ENCODE results near the gene NEU4. TPM values are rescaled to one million over a fixed set of nuclear protein-coding genes. Genes with fewer than 3 reads are reported as not detected.

The NEU4 gene
- total and polyA plus RNA-seq, 11 donors: 0.07 to 1.4 (median 0.45) TPM; not detected in 4

DNA sequence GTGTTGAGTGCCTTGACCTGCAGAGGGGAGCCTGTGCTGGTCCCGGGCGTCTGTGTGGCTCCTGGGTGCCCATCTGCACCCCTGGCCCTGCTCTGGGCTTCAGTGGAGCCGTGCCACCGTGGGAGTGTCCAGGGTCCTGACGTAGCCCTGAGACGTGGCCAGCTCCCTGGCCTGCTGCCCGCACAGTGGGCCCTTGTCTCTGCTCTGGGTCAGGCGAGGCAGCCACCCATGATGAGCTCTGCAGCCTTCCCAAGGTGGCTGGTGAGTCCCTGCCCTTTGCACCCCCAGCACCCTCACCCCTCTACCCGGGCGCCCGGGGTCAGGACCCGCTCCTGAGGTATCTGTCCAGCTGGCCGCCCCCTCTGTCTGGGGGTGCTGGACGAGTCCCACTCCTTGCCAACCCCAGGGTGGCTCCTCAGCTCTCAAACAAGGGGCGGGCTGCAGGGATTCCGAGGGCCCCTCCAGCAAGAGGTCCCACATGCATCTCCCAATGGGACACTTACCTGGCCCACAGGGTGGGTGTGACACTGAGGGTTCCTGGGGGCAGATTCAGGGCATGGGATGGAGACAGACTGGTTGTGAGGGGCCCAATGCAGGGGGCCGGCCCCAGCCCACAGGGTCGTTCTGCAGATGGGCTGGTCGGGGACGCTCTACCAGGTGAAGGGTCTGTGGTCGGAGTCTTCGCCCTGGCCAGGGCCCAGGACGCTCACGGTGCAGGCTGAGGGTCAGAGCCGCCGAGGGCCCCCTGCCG, 2.4 kb downstream of the NEU4 start:
- Histone ChIP-seq H3K9me3 (no peaks in the 10 kb centered on the region), H3K4me3 (peak overlapping the region in 1 of 12 donors; percentile 25), H3K4me1 (peaks cover 0 to 32% (median 13%) of the 10 kb centered on the region in 12 donors), H3K27ac (peak overlapping the region; percentile 20 to 91 (median 66)), H3K27me3 (no peaks in the 10 kb centered on the region), H3K36me3 (no peaks in the 10 kb centered on the region)
- intact Hi-C loops (cut with DNase I): loop anchor here in 1 of 10 donors (5.0 kb wide), 1 partner anchor 46 kb away; the partner anchor contains the start of gene PDCD1
- 78 to 91% (median 85%) methylated on average over 11 to 27 of the region's 27 CpGs for WGBS, 4 donors
- TF ChIP-seq, protein P1, sequence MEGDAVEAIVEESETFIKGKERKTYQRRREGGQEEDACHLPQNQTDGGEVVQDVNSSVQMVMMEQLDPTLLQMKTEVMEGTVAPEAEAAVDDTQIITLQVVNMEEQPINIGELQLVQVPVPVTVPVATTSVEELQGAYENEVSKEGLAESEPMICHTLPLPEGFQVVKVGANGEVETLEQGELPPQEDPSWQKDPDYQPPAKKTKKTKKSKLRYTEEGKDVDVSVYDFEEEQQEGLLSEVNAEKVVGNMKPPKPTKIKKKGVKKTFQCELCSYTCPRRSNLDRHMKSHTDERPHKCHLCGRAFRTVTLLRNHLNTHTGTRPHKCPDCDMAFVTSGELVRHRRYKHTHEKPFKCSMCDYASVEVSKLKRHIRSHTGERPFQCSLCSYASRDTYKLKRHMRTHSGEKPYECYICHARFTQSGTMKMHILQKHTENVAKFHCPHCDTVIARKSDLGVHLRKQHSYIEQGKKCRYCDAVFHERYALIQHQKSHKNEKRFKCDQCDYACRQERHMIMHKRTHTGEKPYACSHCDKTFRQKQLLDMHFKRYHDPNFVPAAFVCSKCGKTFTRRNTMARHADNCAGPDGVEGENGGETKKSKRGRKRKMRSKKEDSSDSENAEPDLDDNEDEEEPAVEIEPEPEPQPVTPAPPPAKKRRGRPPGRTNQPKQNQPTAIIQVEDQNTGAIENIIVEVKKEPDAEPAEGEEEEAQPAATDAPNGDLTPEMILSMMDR (IDR thresholded peaks at IDR 0.05): no peak
- TF ChIP-seq POLR2A (IDR thresholded peaks at IDR 0.05): no peak
- ATAC-seq (peak; percentile 70 to 91 (median 82)), DNase-seq (peak; percentile 61 to 85 (median 83))

DNA sequence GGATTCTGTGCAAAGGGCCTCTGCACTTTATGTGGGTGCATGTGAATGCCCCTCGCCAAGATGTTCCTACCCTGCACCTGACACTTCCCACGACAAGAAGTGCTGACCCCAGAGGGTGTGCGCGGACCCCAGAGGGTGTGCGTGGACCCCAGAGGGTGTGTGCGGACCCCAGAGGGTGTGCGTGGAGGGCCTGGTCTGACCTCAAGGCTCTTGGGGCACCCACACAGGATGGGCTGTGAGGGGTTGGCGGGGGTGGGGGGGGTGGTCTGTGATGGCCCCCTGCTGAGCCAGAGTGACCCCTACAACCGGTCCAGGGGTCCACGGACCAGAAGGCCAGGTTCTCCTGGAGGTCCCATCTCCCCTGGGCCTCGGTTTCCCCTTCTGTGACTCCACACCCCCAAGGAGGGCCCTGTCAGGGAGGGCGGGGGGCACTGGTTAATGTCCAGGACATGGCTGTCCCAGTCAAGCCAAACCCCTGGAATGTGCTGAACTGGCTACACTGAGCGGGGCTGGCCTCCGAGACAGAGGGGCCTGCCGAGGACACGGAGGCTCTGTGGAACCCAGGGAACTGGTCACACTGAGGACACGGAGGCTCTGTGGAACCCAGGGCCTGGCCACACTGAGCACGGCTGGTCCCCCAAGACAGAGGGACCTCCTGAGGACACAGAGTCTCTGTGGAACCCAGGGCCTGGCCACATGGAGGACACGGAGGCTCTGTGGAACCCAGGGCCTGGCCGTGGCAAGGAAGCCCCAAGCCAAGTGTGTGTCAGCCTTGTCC, 3.1 kb downstream of the NEU4 start:
- intact Hi-C loops (cut with DNase I): loop anchor here in 1 of 10 donors (5.0 kb wide), 1 partner anchor 45 kb away; the partner anchor contains the start of gene PDCD1
- 79 to 98% (median 90%) methylated on average over 19 to 20 of the region's 20 CpGs for WGBS, 4 donors
- peak overlapping the region in 1 of 12 donors; percentile 46 for H3K27ac ChIP-seq

DNA sequence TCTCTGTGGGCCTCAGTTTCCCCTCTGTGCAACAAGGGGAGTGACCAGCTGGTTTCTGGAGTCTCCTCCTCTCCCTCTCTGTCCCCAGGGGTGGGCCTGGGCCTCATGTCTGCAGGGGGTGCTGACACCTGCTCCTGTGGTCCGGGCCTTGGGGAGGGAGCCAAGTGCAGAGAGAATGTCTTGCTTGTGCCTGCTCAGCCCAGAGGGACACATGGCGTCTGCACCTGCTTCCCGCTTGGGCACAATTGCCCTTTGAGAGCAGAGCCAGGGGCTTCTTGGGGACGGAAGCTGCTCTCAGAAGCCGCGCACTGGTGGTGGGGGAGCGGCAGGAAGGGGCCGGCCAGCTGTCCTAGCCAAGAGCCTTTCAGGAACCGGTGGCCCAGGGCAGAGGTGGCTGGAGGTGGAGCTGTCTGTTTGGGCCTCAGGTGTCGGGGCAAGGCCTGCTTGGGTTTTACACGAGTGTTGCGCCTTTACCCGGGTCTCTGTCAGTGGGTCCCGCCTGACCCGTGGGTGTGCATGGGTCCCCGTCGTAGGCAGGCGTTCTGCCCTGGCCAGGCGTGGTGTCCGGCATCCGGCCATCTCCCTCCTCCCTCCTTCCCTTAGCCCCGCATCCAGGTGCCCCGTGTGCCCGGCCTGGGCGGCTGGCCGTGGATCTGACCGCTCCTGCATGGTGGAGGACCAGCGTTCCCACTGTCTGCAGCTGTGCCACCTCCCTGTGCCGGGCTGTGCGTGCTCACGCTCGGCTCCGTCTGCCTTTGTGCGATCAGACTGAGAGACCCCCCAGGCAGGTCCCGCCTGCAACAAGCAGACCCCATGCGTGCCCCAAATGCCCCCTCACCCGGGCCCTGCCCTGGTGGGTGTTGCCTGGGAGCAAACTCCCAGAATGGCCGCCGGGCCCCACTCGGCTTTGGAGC, 4.0 kb downstream of the NEU4 start:
- DNase-seq (peak in 2 of 5 donors; percentile 28 to 59), ATAC-seq (peak in 1 of 4 donors; percentile 24)
- 71 to 90% (median 84%) methylated on average over 22 to 40 of the region's 40 CpGs for WGBS, 4 donors
- no peaks in the 10 kb centered on the region for H3K27me3 ChIP-seq
- H3K4me3 ChIP-seq: no peak overlapping the region
- peak overlapping the region in 1 of 12 donors; percentile 46 for H3K27ac ChIP-seq
- no peaks in the 10 kb centered on the region for H3K36me3 ChIP-seq
- intact Hi-C loops (cut with DNase I): loop anchor here in 1 of 10 donors (5.0 kb wide), 1 partner anchor 44 kb away; the partner anchor contains the start of gene PDCD1
- no peaks in the 10 kb centered on the region for H3K9me3 ChIP-seq
- peaks cover 0 to 32% (median 14%) of the 10 kb centered on the region in 12 donors for H3K4me1 ChIP-seq
- TF ChIP-seq POLR2A (IDR thresholded peaks at IDR 0.05): no peak
- TF ChIP-seq, protein P1 (IDR thresholded peaks at IDR 0.05): no peak

More for the DNA sequence above, 3.1 kb downstream of the NEU4 start:
- H3K4me3 ChIP-seq: no peak overlapping the region
- H3K9me3 ChIP-seq: no peaks in the 10 kb centered on the region
- H3K27me3 ChIP-seq: no peaks in the 10 kb centered on the region
- no peak for TF ChIP-seq POLR2A (IDR thresholded peaks at IDR 0.05)
- TF ChIP-seq, protein P1 (IDR thresholded peaks at IDR 0.05): no peak
- DNase-seq (peak in 2 of 5 donors; percentile 19 to 51), ATAC-seq (no peak)
- H3K4me1 ChIP-seq: peaks cover 0 to 32% (median 14%) of the 10 kb centered on the region in 12 donors
- no peaks in the 10 kb centered on the region for H3K36me3 ChIP-seq

All from heart left ventricle (tissue), 16 donors.